ENCODE data around the gene SCP2D1. TPM values are rescaled to one million over a fixed set of nuclear protein-coding genes. Genes with fewer than 3 reads are reported as not detected.

The SCP2D1 gene
- total RNA-seq, 4 donors from 2014 or later, result not detected

DNA sequence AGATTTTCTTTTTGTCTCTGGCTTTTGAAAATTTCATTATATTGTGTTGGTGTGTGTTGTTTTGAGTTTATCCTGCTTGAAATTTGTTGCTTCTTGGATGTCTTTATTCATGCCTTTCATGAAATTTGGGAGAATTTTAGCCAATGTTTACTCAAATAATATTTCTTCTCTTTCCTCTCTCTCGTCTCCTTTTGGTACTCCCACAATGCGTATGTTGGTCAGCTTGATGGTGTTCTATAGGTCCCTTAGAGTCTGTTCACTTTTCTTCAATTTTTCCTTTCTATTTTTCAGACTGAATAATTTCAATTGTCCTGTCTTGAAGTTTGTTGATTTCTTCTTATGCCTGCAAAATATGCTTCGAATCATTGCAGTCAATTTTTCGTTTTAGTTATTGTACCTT lies 39.6 kb downstream of the SCP2D1 start:
- intact Hi-C loops (cut with DNase I), result no loop called here
- TF ChIP-seq, protein P1, sequence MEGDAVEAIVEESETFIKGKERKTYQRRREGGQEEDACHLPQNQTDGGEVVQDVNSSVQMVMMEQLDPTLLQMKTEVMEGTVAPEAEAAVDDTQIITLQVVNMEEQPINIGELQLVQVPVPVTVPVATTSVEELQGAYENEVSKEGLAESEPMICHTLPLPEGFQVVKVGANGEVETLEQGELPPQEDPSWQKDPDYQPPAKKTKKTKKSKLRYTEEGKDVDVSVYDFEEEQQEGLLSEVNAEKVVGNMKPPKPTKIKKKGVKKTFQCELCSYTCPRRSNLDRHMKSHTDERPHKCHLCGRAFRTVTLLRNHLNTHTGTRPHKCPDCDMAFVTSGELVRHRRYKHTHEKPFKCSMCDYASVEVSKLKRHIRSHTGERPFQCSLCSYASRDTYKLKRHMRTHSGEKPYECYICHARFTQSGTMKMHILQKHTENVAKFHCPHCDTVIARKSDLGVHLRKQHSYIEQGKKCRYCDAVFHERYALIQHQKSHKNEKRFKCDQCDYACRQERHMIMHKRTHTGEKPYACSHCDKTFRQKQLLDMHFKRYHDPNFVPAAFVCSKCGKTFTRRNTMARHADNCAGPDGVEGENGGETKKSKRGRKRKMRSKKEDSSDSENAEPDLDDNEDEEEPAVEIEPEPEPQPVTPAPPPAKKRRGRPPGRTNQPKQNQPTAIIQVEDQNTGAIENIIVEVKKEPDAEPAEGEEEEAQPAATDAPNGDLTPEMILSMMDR (IDR thresholded peaks at IDR 0.05), result no peak
- TF ChIP-seq POLR2A (IDR thresholded peaks at IDR 0.05), result no peak
- Histone ChIP-seq H3K4me1 (peaks cover 0 to 51% (median 29%) of the 10 kb centered on the region in 3 donors), H3K4me3 (no peak overlapping the region), H3K9me3 (no peaks in the 10 kb centered on the region), H3K27ac (no peak overlapping the region), H3K27me3 (no peaks in the 10 kb centered on the region), H3K36me3 (no peaks in the 10 kb centered on the region)
- no peak for DNase-seq
- 78 to 89% methylated on average over 4 of the region's 4 CpGs for WGBS, 2 donors

DNA sequence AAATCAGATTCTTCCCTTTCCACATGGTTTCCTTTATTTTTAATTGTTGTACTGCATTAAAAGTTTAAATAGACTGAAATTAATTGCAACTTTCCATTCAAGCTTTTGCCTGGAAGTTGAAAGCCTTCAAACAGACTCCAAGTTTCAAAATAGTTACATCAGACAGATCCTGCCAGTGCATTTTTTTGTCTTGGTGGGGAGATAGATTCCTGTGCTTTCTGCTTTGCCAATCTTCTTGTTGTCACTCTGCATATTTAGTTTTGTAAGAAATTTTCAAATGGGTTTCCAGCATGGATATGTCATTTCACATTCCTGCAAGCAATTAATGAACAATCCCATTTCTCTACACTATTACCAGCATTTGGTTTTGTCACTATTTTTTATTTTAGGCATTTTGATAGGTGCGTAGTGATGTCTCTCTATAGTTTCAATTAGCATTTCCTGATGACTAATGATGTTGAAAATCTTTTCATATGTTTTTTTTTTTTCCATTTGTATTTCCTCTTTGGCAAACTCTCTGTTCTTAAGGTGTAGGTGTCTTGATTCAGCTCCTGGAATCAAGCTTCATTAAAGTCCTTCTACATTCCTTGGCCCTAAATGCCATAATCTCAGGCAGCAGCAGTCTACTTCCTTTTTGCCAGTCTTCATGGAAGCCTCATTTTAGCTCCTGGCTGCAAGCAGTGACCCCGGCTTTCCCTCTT lies 40.5 kb downstream of the SCP2D1 start:
- Histone ChIP-seq H3K4me1 (peaks cover 0 to 54% (median 29%) of the 10 kb centered on the region in 3 donors), H3K27ac (peak overlapping the region; percentile 28 to 81 (median 64)), H3K27me3 (no peaks in the 10 kb centered on the region), H3K9me3 (no peaks in the 10 kb centered on the region), H3K36me3 (no peaks in the 10 kb centered on the region), H3K4me3 (no peak overlapping the region)
- no peak for DNase-seq
- WGBS, 2 donors, result 34 to 53% methylated on average over 2 of the region's 2 CpGs
- intact Hi-C loops (cut with DNase I), result no loop called here
- TF ChIP-seq, protein P1 (IDR thresholded peaks at IDR 0.05), result no peak
- TF ChIP-seq POLR2A (IDR thresholded peaks at IDR 0.05), result no peak

DNA sequence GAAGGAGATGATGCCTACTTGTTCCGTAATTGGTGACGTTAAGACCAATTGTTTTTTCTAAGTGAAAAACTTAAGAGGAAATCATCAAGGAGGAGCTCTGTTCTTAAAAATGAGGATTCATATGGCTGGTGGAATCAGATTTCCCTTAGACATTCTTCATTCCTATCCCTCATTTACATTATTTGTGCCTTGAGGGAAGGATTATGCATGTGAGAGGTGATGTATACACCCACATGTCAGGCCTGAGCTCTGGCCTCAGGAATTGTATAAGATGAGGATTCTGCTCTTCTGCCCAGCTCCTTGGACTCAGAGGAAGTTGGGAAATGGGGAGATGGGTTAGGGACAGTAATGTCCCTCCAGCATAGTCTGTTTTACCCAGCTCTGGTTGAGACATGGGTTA lies 42.3 kb downstream of the SCP2D1 start:
- 89% methylated on average over 2 of the region's 2 CpGs for WGBS, 2 donors
- TF ChIP-seq POLR2A (IDR thresholded peaks at IDR 0.05), result no peak
- TF ChIP-seq, protein P1 (IDR thresholded peaks at IDR 0.05), result no peak
- DNase-seq, result no peak
- Histone ChIP-seq H3K27me3 (no peaks in the 10 kb centered on the region), H3K36me3 (no peaks in the 10 kb centered on the region), H3K27ac (no peak overlapping the region), H3K4me3 (no peak overlapping the region), H3K4me1 (peaks cover 0 to 53% (median 29%) of the 10 kb centered on the region in 3 donors), H3K9me3 (peaks cover 0 to 9% (median 0%) of the 10 kb centered on the region in 3 donors)
- intact Hi-C loops (cut with DNase I), result no loop called here

DNA sequence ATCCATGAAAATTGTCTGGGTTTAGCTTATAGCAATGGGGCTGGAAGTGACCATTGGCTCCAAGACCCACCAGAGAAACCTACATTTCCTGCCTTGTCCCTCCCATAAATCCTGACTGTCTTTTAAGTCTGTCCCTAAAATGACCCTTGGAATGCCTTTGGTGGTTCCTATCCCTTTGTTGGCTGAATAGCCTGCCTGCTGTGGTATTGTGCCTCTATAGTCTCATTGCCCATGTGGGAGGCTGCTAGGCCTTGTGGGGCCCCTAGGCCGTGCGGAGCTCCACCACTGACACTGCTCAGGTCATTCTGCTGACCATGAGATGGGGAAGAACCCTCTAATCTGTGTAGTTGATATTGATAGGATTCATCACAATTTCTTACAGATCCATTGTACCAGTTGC lies 43.3 kb downstream of the SCP2D1 start:
- H3K9me3 ChIP-seq, result peaks cover 0 to 14% (median 0%) of the 10 kb centered on the region in 3 donors
- peaks cover 0 to 43% (median 23%) of the 10 kb centered on the region in 3 donors for H3K4me1 ChIP-seq
- H3K27ac ChIP-seq, result no peak overlapping the region
- TF ChIP-seq, protein P1 (IDR thresholded peaks at IDR 0.05), result no peak
- TF ChIP-seq POLR2A (IDR thresholded peaks at IDR 0.05), result no peak
- DNase-seq, result no peak
- no peaks in the 10 kb centered on the region for H3K27me3 ChIP-seq
- H3K36me3 ChIP-seq, result no peaks in the 10 kb centered on the region
- 71 to 94% methylated on average over 2 of the region's 2 CpGs for WGBS, 2 donors
- no peak overlapping the region for H3K4me3 ChIP-seq
- intact Hi-C loops (cut with DNase I), result no loop called here

DNA sequence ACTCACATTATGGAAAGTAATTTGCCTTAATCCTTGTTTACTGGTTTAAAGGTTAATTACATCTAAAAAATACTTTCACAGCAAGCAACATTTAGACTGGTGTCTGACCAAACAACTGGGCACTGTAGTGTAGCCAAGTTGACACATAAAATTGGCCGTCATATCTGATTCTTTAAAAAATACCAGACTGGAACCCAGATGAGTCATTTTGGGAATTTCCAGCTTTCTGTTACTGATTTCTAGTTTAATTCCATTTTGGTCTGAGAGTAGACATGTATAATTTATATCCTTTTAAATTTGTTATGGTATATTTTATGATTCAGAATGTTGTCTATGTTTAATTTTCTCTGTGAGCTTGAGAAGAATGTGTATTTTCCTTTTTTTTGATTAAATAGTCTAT lies 44.1 kb downstream of the SCP2D1 start:
- 19 to 21% methylated on average over 1 of the region's 1 CpG for WGBS, 2 donors

More for the DNA sequence above, 44.1 kb downstream of the SCP2D1 start:
- DNase-seq, result no peak
- Histone ChIP-seq H3K27ac (no peak overlapping the region), H3K36me3 (no peaks in the 10 kb centered on the region), H3K4me1 (peaks cover 0 to 35% (median 19%) of the 10 kb centered on the region in 3 donors), H3K4me3 (no peak overlapping the region), H3K27me3 (no peaks in the 10 kb centered on the region), H3K9me3 (peaks cover 0 to 14% (median 0%) of the 10 kb centered on the region in 3 donors)
- intact Hi-C loops (cut with DNase I), result no loop called here
- TF ChIP-seq POLR2A (IDR thresholded peaks at IDR 0.05), result no peak
- TF ChIP-seq, protein P1 (IDR thresholded peaks at IDR 0.05), result no peak
